ENCODE measurements around the gene RNF224. TPM values are rescaled to one million over a fixed set of nuclear protein-coding genes. Genes with fewer than 3 reads are reported as not detected.

The RNF224 gene
- total RNA-seq, 4 donors from 2014 or later = not detected

- WGBS, 2 donors = 89 to 92% methylated on average over 6 of the region's 6 CpGs
- peaks cover 3 to 99% (median 21%) of the 10 kb centered on the region in 3 donors for H3K36me3 ChIP-seq
- H3K4me1 ChIP-seq = peaks cover 0 to 11% (median 1%) of the 10 kb centered on the region in 4 donors
- TF ChIP-seq CTCF (IDR thresholded peaks at IDR 0.05) = no peak
- no peak for TF ChIP-seq POLR2A (IDR thresholded peaks at IDR 0.05)
- no peak for TF ChIP-seq EP300 (IDR thresholded peaks at IDR 0.05)
- no peak overlapping the region for H3K27ac ChIP-seq
- no peaks in the 10 kb centered on the region for H3K9me3 ChIP-seq
- H3K4me3 ChIP-seq = no peak overlapping the region
- no peaks in the 10 kb centered on the region for H3K27me3 ChIP-seq
- no peak for DNase-seq (ENCODE audit: low spot score in 2 of 2)
Measured at GRCh38 chr9:137267933-137268355, 40.6 kb downstream of the RNF224 start.

- TF ChIP-seq POLR2A (IDR thresholded peaks at IDR 0.05) = no peak
- no peak for TF ChIP-seq CTCF (IDR thresholded peaks at IDR 0.05)
- no peak for TF ChIP-seq EP300 (IDR thresholded peaks at IDR 0.05)
- Histone ChIP-seq H3K9me3 (no peaks in the 10 kb centered on the region), H3K4me3 (peak overlapping the region in 1 of 4 donors; percentile 5), H3K27ac (peak overlapping the region in 1 of 4 donors; percentile 25), H3K36me3 (peaks cover 3 to 99% (median 21%) of the 10 kb centered on the region in 3 donors), H3K27me3 (no peaks in the 10 kb centered on the region), H3K4me1 (peaks cover 0 to 11% (median 1%) of the 10 kb centered on the region in 4 donors)
- WGBS, 2 donors = 71 to 81% methylated on average over 19 of the region's 19 CpGs
- DNase-seq (ENCODE audit: low spot score in 2 of 2) = no peak
Measured at GRCh38 chr9:137268538-137269201, 41.4 kb downstream of the RNF224 start.

GRCh38 chr9:137269231-137269772, 42.0 kb downstream of the RNF224 start:
- DNase-seq (ENCODE audit: low spot score in 2 of 2) = no peak
- H3K4me1 ChIP-seq = peaks cover 0 to 11% (median 1%) of the 10 kb centered on the region in 4 donors
- H3K9me3 ChIP-seq = no peaks in the 10 kb centered on the region
- peaks cover 3 to 98% (median 18%) of the 10 kb centered on the region in 3 donors for H3K36me3 ChIP-seq
- H3K27ac ChIP-seq = peak overlapping the region in 2 of 4 donors; percentile 18 to 25
- WGBS, 2 donors = 54 to 67% methylated on average over 17 of the region's 17 CpGs
- H3K4me3 ChIP-seq = peak overlapping the region in 1 of 4 donors; percentile 5
- peaks cover 0 to under 1% of the 10 kb centered on the region in 2 donors for H3K27me3 ChIP-seq
- TF ChIP-seq EP300 (IDR thresholded peaks at IDR 0.05) (no peak), CTCF (IDR thresholded peaks at IDR 0.05) (no peak), POLR2A (IDR thresholded peaks at IDR 0.05) (no peak)

- no peak overlapping the region for H3K27ac ChIP-seq
- H3K4me3 ChIP-seq = no peak overlapping the region
- TF ChIP-seq EP300 (IDR thresholded peaks at IDR 0.05) (no peak), POLR2A (IDR thresholded peaks at IDR 0.05) (no peak)
- whole genome bisulfite sequencing, 2 donors = 70 to 74% methylated on average over 24 to 32 of the region's 32 CpGs
- H3K27me3 ChIP-seq = peaks cover 0 to 11% of the 10 kb centered on the region in 2 donors
- DNase-seq (ENCODE audit: low spot score in 2 of 2) = no peak
- H3K9me3 ChIP-seq = no peaks in the 10 kb centered on the region
- peaks cover 3 to 79% (median 13%) of the 10 kb centered on the region in 3 donors for H3K36me3 ChIP-seq
- peaks cover 0 to 13% (median 6%) of the 10 kb centered on the region in 4 donors for H3K4me1 ChIP-seq
Measured at GRCh38 chr9:137270929-137271695, 43.8 kb downstream of the RNF224 start.

- no peak for DNase-seq (ENCODE audit: low spot score in 2 of 2)
- no peak overlapping the region for H3K4me3 ChIP-seq
- H3K27ac ChIP-seq = no peak overlapping the region
- 39 to 41% methylated on average over 3 of the region's 3 CpGs for WGBS, 2 donors
- H3K4me1 ChIP-seq = peaks cover 0 to 19% (median 11%) of the 10 kb centered on the region in 4 donors
- TF ChIP-seq EP300 (IDR thresholded peaks at IDR 0.05) (no peak), CTCF (IDR thresholded peaks at IDR 0.05) (no peak), POLR2A (IDR thresholded peaks at IDR 0.05) (no peak)
- H3K27me3 ChIP-seq = peaks cover 0 to 17% of the 10 kb centered on the region in 2 donors
- no peaks in the 10 kb centered on the region for H3K9me3 ChIP-seq
- peaks cover 3 to 74% (median 9%) of the 10 kb centered on the region in 3 donors for H3K36me3 ChIP-seq
Measured at GRCh38 chr9:137271696-137272076, 44.4 kb downstream of the RNF224 start.

Data from tibial nerve (tissue), 4 donors.